ENCODE results near the gene DMD.

Gene DMD

DNA sequence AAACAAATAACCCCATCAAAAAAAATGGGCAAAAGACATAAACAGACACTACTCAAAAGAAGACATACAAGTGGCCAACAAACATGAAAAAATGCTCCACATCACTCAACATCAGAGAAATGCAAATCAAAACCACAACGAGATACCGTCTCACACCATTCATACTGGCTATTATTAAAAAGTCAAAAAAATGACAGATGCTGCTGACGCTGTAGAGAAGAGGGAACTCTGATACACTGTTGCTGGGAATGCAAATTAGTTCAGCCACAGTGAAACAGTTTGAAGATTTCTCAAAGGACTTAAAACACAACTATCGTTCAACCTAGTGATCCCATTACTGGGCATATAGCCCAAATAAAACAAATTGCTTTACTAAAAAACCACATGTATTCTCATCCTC is 1468.3 kb downstream of the DMD start:
- DNase-seq: no peak

DNA sequence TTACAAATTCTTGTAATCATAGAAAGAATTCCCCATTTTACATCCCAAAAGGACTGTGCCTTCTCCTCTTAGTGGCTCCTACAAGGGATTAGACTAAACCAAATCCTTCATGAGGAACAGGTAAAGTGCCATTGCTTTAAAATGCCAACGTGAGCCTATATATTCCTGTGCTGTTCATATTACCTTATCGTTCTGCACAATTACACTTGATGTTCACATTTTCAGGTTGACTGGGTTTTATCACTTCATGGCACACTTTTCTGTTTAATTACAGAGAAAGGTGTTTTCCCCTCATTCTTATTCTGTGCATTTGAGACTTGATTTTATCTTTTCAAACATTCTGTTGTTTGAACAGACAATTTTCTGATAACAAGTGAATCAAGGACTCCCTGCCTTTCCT is 1493.9 kb downstream of the DMD start:
- DNase-seq: no peak

DNA sequence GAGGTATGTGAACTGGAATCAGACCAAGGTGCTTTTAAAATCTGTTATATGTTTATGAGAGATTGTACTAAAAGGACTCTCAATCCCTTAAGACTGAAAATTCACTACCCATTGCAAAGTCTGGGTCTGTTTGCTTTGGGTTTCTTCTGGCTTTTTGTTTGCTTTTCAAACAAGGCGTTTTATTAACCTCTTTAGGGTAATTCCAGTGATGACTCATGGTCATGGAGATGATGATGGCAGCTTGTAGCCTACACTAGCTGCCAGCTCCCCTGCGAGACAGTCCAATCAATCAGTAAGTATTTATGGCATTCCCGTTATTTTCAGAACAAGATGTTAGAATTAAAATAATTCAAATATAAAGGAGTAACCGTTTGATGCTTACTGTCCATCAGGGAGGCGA is 1495.7 kb downstream of the DMD start:
- DNase-seq: no peak

DNA sequence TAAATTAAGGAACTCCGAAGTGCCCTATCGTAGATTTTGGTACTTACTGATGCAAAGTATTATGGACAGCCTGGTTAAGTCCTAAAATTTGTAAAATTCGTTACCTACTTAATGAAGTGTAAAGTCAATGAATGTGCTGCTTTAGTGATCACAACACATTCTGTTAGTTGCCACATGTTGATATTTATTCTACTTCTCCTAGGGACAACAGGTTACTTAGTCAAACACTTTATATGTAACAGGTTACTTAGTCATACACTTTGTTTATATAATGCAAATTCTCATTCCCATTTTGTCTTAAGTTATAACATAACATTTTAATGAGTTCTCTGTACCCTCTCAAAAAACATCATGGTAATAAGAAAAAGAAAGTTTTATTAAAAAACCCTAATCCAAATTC is 1496.6 kb downstream of the DMD start:
- no peak for DNase-seq

DNA sequence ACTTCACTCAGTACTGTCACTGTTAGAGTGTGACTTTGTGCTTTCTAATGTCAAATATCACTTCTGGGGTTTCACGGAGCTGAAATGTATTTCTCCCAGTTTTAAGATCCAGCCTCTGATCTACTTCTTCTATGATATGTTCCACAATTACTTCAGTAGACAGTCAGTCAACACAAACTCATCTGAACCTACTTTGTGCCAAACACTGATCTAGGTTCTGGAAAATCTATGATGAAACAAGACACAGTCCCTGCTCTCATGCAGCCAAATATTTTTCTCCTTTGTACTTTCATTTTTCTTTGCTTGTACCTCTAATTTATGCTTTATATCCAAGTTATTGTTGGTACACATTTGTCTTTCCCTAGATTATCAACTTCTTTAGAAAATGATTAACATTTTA is 1498.2 kb downstream of the DMD start:
- no peak for DNase-seq

DNA sequence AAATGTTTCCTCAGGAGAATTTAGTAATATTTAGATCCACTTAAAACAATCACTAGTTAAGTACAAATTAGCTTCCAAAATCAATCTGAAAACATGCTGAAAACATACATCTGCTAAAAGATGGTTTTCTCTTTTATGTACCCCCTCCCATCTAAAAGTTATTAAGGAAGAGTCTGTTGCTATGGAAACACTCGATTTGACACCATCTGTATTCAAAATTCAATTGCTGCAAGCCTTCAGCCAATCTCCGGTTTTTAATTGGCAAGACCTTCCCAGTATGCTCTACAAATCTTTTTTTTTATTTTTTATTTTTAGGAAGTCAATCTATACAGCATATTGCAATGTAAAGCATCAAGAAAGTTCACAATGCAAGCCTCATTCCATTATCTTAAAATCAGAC is 1500.2 kb downstream of the DMD start:
- DNase-seq: no peak

DNA sequence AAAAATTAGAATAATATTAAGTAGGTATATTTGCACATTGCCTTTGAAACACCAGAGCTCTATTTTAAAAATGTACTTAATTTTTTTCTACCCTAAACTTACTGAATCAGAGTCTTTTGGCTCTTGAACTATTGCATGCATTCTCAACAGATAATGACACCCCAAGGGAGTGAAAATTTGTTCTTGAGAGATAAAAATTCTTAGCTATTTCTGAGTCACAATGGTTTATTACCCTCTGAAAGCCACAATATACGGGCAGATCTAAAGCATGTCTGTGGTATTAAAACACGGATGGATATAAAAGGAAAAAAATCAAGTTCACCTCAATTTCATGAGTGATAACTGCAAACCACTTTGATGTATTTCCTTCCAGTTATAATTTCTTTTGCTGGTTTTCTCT is 1503.2 kb downstream of the DMD start:
- DNase-seq: no peak

DNA sequence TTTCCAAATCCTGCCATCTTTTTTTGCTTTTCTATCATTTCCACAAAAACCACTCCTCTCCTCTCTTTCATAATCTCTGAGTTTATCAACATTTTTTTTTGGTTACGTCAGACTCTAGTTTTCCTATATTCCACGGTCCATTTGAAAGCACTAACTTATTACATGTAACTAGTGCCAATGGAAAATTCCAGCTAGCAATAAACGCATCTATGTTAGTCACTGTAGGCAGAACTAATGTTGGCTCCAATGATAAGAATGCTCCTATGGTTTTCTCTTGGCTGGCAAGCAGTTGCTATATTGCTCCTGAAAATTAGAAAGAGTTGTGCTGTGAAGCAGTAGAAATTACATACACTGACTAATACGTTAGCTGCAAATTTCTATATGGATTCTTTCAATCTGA is 1504.9 kb downstream of the DMD start:
- DNase-seq: no peak

DNA sequence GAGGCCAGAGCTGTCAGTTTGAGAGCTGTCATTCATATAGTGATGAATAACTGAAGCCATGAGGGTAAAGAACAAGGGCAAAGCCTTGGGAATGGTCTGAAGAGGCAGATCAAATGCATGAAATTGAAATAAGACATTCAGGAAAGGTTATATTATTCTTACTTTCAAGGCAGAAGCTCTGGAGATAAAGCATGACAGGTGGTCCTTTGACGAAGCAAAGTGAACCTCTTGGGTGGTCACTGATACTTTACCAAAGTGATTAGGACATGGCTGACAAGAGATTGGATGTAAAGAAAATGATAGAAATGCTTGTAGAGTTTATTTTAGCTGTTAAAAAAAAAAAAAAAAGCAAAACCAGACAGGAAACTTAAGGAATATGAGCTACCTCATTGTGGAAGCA is 1505.5 kb downstream of the DMD start:
- no peak for DNase-seq

DNA sequence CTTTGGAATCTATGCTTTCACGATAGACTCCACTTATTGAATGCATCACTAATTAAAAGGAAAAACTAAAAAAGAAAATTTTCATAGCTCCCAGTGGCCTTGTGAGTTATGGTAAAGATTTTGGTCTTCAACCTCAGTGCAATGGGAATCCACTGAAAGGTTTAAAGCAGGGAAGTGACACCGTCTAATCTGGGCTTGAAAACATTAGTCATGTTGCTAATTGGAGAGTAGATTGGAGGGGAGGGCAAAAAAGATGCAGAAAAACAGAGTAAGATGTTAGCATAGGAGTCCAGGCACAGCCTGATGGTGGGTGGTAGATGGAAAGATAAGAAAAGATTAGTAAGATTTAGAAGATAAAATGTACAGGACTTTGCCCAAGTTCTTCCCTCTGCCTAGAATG is 1506.4 kb downstream of the DMD start:
- no peak for DNase-seq

DNA sequence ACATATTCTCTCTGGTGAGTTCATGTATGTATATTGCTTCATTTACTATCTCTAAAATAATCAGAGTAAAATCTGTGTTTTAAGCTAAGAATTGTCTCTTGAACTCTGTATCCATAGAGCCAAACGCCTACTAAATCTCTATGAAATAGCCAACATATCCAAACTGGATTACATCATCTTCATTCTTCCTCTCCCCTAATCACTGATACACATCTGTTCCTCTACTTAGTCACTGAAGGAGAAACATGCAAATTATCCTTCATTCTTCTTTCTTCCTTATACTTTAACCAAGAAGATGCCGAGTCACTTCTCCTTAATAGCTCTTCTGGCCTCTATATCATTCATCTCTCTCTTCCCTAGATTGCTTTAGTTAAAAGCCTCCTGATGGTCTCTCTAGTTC is 1509.1 kb downstream of the DMD start:
- no peak for DNase-seq

DNA sequence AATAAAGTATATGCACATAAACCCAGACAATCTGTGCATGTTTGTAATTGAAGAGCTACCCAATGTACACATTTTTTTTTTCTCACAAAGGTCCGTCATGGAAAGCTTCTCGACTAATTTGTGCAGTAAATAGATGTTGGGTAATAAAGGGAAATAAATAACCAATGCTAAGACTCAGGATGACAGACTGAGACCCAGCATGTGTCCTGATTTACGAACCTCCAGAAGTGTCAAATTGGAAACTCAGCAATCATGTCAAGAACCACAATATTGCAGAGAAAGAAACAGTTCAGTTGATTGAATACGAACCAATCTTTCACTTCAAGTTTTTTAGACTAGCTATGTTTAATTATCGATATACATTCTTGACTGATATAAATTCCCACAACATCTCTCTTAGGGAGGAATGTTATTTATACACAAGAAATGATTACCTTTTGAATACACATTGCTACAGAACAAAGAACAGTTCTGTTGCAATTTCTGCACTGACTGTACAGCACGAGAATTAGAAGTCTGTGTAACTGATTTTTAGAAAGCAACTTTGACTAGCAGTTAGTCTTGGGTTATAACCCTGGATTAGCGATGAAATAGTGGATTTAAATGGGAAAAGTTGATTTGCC is 1513.9 kb downstream of the DMD start:
- DNase-seq: no peak

DNA sequence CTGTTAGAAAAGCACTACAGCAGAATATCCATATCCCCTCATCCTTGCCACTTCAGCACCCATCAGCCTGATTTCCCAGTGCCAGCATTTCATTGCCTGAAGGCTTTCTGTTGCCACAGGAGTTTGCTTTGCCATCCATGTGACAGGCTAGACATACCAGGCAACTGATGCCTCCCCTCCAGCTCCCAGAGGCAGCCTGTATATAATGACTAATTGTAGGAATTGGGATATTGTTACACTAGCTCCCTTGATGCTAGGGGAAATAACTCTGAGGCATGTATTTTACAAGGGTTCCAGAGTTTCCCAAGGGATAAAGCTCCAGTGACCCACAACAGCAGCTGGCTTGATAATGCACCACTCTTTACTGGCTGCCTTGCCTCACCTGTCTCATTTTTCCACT is 1531.5 kb downstream of the DMD start:
- no peak for DNase-seq

DNA sequence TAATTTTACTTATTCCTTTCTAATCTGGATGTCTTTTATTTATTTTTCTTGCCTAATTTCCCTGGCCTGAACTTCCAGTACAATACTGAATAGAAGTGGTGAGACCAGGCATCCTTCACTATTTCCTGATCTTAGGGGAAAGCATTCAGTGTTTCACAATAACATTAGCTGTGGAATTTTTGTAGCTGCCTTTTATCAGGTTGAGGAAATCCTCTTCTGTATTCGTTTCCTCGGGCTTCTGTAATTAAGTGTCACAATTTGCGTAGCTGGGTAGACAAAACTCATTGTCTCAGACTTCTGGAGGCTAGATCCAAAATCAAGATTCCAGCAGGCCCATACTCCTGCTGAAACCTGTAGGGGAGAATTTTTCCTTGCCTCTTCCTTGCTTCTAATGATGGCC is 1541.1 kb downstream of the DMD start:
- no peak for DNase-seq

DNA sequence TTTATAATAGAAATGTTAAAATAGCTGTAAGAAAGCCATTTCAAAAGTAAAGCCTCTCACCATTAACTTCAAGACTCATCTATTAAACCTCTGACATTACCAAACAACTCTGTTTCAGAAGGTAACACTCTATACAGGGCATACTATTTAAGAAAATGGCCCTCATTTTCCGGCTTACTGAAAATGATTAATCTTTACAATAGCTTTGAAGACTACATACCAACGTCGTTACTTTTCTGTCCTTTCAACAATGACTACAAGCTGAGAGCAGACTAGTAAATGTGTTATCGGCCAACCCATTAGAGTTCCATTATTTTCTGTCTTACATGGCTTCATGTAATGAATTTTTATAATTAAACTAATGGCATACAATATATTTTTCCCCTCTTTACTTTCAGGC is 1545.9 kb downstream of the DMD start:
- DNase-seq: no peak

DNA sequence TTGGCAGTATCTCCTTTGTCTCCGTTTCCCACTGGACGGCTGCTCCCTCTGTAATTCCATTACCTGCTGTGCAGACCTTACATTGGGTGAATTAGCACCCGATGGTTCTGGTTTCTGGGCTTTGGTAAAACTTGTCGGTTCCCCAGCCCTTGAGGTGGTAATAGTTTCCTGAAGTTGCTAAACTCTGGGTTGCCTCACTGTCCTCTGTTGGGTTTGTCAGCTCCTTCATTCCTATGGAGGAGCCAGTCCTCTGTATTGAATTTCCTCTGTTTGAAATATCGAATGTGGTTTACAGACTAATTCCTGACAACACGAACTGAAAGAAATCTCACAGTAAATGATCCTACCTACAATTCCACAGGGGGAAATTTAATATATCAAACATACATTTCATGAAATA is 1548.2 kb downstream of the DMD start:
- DNase-seq: no peak

DNA sequence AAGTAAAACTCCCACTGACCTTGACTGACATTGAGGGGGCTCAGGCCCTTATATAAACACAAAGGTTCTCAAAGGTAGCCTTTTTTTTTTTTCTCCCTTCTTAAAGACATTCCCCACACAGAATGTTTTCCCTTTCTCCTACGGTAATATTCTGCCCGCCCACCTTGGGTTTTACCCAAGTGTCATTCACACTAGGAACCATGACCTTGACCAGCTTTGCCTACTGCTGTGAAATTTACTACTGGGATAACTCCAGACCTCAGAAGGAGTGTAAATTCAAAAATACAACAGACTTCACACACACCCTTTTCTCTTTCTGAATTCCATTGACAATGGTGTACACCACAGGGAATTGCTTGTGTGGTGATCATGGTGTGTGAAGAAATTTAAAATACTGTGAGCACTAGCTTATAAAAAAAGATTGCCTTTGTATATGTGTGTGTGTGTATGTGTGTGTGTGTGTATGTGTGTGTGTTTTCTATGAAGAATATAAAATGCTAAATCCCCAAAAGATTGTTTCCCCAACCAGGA is 1550.0 kb downstream of the DMD start:
- no peak for DNase-seq

DNA sequence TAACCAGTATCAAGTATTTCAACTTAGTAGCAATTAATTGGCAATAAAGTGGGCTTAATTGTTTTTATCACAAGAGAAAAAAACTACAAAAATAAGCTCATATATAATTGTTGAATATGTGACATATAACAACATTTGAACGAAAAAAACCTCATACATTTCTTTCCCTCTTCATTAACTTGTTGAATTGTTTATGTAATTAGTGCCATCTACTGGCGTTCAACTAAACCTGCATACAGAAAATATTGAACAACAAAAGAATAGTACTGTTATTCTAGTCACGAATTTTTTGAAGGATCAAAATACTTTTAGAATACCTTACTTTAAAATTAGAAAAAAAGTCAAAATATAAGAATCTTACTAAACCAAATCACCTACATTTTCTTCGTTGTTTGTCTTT is 1553.0 kb downstream of the DMD start:
- DNase-seq: no peak

DNA sequence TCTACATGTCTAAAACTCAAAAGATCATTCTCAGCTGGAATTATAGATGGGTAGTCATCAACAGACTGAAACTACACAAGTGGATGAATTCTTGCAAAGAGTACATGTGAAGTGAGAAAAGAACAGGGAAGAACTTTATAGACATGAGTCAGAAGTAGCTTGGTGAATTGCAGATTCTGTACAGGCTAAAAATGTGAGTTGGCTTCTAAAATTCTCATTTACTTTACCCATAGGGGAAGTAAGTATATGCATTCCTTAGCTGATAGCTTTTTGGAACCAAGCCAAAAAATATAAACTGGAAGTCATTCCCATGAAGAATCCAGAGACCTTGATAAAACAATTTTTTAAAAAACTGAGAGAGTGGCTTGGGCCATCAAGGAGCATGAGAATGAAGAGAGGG is 1555.3 kb downstream of the DMD start:
- DNase-seq: no peak

DNA sequence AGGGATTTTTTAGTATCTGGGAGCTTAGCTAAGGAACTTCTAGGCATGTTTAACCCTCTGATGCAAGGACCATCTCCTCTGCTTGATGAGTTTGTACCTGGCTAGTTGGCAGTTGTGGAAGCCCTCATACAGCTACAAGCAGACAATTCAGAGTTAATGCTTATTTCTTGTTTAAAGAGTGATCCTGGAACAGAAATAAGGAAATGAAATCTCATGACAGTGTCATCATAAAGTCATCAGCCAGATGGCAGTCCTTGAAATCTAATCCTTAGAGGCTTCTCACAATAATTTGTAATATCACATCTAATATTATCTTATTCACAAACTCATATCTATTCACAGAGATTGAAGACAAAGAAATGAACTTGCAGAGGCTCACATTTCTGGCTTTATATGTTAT is 1557.9 kb downstream of the DMD start:
- DNase-seq: no peak

DNA sequence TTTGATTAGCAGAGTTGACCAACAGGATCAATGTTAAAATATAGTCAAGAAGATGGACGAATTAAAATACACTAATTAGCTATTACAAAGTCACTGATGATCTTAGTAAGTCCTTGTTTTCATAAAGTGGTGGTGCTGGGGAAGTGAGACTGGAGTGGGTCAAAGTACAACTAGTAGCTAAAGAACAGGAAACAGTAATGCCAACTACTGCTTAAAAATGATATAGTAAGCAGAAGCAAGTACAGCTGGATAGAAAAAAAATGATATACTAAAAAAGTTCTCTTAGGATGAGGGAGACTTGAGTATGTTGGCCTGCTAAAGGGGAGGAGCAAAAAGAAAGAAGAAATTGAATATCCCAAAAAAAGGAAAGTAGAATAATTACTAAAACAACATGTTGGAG is 1558.7 kb downstream of the DMD start:
- no peak for DNase-seq

DNA sequence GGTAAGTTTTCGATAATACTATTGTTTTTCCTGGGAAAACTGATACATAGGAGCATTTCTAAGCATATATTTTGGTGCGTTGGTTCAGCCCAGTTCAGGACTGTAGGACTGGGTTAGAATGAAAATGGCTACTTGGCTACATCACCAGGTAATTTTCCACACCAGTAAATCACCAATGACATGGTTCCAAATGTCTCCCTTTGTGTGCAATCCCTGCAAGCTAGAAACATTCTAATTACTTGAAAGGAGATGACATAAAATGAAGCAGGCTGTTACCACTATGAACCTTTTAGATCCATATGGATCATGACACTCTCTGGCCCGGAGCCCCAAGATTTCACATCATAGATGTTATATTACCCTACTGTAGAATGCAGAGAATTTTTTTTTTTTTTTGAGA is 1562.1 kb downstream of the DMD start:
- no peak for DNase-seq

DNA sequence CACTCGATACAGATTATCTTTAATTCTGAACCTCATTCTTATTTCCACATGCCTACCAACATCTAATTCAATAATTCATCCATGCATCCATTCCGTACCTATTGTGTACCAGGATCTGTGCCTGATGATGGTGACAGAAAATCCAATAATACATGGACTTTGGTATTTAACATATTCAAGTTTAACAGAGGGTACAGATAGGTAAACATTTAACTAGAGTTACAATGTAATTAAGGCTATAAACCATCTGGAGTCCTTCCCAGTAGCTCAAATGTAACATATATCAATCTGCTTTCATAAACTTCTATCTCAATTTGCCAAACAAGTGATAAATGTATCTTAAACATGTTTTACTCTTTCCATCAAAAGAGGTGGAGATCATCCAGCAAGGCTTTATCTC is 1578.0 kb downstream of the DMD start:
- DNase-seq: no peak

DNA sequence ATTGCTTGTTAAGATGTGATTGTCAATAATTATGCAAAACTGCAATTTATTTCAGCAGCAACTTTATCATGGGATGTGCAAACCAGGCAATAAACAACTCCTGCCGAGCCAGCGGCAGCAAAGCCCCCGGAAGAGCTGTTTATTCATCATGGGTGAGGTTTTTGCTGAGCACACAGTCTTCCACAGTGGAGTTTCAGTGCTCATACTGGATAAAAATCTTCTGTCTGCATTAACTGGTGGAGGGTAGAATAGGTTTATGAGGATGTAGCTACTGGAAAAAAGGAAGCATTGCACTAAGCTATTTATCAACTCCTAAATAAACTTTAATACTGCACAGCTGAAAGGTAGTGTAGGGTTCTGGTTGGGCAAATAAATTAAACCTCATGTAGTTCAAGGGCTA is 1582.2 kb downstream of the DMD start:
- no peak for DNase-seq

All from nucleus accumbens (tissue), 56 donors.